ENCODE results near the gene ARL16.

- TF ChIP-seq CTCF (conservative IDR thresholded peaks at IDR 0.05; ENCODE audit: low read depth, low read length) = no peak
- TF ChIP-seq RFX5 (IDR thresholded peaks at IDR 0.05; ENCODE audit: low read depth, low read length) = no peak
- TF ChIP-seq POLR2A (IDR thresholded peaks at IDR 0.05; ENCODE audit: low read depth, low read length) = no peak
- TF ChIP-seq CHD1 (IDR thresholded peaks at IDR 0.05; ENCODE audit: low read depth, low read length) = no peak
- TF ChIP-seq RAD21 (IDR thresholded peaks at IDR 0.05; ENCODE audit: low read length) = no peak
- no peak for TF ChIP-seq SMC3 (IDR thresholded peaks at IDR 0.05; ENCODE audit: low read depth, low read length)
- TF ChIP-seq USF2 (IDR thresholded peaks at IDR 0.05; ENCODE audit: low read depth, low read length) = peak; percentile 77
- TF ChIP-seq ELK1 (IDR thresholded peaks at IDR 0.05; ENCODE audit: borderline replicate concordance, low read depth, low read length) = no peak
- TF ChIP-seq MAZ (IDR thresholded peaks at IDR 0.05; ENCODE audit: borderline replicate concordance, low read depth, low read length) = no peak
- TF ChIP-seq MXI1 (IDR thresholded peaks at IDR 0.05; ENCODE audit: borderline replicate concordance, low read depth, low read length) = peak; percentile 57; the same call in 1 of the 2 replicates
- no peak for TF ChIP-seq NFE2L2 (IDR thresholded peaks at IDR 0.05; ENCODE audit: low read depth, low read length)
- peak; percentile 28 for TF ChIP-seq BHLHE40 (IDR thresholded peaks at IDR 0.05; ENCODE audit: low read depth, low read length)
- no peak for TF ChIP-seq CEBPB (IDR thresholded peaks at IDR 0.05; ENCODE audit: low read depth, low read length)
- no peak for TF ChIP-seq RCOR1 (IDR thresholded peaks at IDR 0.05; ENCODE audit: insufficient replicate concordance, low read length)
These were observed 28.3 kb upstream of the ARL16 start, which contains the start of gene SLC25A10 for GRCh38 chr17:81711814-81712467.

Measured in IMR-90 (cell line).